ENCODE measurements around the gene DTX3L.

DTX3L gene

GRCh38 chr3:122564155-122564912, at the start of gene DTX3L, which contains the start of gene PARP9:
DTX3L (plus strand) TSS chr3:122564338; CDS start chr3:122564427, 89 bp downstream.
PARP9 (minus strand) TSS chr3:122564300; CDS start chr3:122559620, 4,680 bp downstream.
- H3K27ac Mint-ChIP-seq: peak within 1 kb of the TSS; percentile 99
- peaks cover 59% of the 10 kb centered on the region for H3K36me3 Mint-ChIP-seq (ENCODE audit: low read depth)
- H3K9me3 Mint-ChIP-seq: no peaks in the 10 kb centered on the region
- peaks cover 80% of the 10 kb centered on the region for H3K4me1 Mint-ChIP-seq (ENCODE audit: low read depth)
- H3K4me3 Mint-ChIP-seq: peak within 1 kb of the TSS; percentile 92
- no peaks in the 10 kb centered on the region for H3K27me3 Mint-ChIP-seq

GRCh38 chr3:122515020-122515468, 49.1 kb upstream of the DTX3L start:
- Mint-ChIP-seq H3K27me3 (no peaks in the 10 kb centered on the region), H3K4me3 (peak overlapping the region; percentile 84), H3K27ac (peak overlapping the region; percentile 71), H3K36me3 (ENCODE audit: low read depth) (peaks cover 14% of the 10 kb centered on the region), H3K4me1 (ENCODE audit: low read depth) (peaks cover 36% of the 10 kb centered on the region), H3K9me3 (no peaks in the 10 kb centered on the region)

- no peak overlapping the region for H3K4me3 Mint-ChIP-seq
- H3K27ac Mint-ChIP-seq: no peak overlapping the region
Measured at GRCh38 chr3:122515870-122516269, 48.3 kb upstream of the DTX3L start.

DNA sequence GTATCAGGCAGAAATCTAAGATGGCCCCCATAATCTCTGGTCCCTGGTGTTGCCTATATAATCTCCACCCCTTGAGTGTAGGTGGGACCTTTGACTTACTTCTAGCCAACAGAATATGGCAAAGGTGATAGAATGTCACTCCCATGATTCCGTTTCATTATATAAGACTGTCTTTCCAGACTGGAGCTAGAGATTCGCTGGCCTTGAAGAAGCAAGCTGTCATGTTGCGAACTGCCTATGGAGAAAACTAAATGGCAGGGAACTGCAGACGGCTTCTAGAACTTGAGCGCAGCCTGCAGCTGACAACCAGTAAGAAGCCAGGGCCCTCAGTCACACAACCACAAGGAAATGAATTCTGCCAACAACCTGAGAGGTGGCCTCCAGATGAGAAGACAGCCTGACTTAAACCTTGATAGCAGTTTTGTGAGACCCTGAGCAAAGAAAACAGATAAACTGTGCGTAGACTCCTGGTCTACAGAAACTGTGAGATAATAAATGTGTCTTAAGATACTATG, 47.2 kb upstream of the DTX3L start:
- no peaks in the 10 kb centered on the region for H3K9me3 Mint-ChIP-seq
- peaks cover 4% of the 10 kb centered on the region for H3K36me3 Mint-ChIP-seq (ENCODE audit: low read depth)
- H3K4me1 Mint-ChIP-seq (ENCODE audit: low read depth): peaks cover 22% of the 10 kb centered on the region
- H3K4me3 Mint-ChIP-seq: no peak overlapping the region
- no peak overlapping the region for H3K27ac Mint-ChIP-seq
- H3K27me3 Mint-ChIP-seq: no peaks in the 10 kb centered on the region

More at GRCh38 chr3:122515870-122516269, 48.3 kb upstream of the DTX3L start:
- H3K36me3 Mint-ChIP-seq (ENCODE audit: low read depth): peaks cover 10% of the 10 kb centered on the region
- peaks cover 32% of the 10 kb centered on the region for H3K4me1 Mint-ChIP-seq (ENCODE audit: low read depth)
- H3K9me3 Mint-ChIP-seq: no peaks in the 10 kb centered on the region
- no peaks in the 10 kb centered on the region for H3K27me3 Mint-ChIP-seq

DNA sequence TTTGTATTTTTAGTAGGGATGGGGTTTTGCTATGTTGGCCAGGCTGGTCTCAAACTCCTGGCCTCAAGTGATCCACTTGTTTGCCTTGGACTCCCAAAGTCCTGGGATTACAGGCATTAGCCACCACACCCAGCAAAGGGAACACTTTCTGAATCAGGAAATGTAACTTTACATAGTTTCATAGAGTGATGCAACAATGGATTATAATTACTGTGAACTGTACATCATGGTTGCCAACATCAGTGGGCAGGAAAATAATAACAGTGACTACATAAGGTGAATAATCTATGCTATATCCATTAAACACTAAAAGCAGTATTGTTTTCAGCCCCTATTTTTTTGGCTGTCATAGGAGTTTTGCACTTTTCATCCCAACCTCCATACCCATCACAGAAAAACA, 44.4 kb upstream of the DTX3L start:
- H3K4me3 Mint-ChIP-seq: no peak overlapping the region
- no peak overlapping the region for H3K27ac Mint-ChIP-seq
- no peaks in the 10 kb centered on the region for H3K27me3 Mint-ChIP-seq
- no peaks in the 10 kb centered on the region for H3K9me3 Mint-ChIP-seq
- H3K4me1 Mint-ChIP-seq (ENCODE audit: low read depth): peaks cover 4% of the 10 kb centered on the region
- no peaks in the 10 kb centered on the region for H3K36me3 Mint-ChIP-seq (ENCODE audit: low read depth)

DNA sequence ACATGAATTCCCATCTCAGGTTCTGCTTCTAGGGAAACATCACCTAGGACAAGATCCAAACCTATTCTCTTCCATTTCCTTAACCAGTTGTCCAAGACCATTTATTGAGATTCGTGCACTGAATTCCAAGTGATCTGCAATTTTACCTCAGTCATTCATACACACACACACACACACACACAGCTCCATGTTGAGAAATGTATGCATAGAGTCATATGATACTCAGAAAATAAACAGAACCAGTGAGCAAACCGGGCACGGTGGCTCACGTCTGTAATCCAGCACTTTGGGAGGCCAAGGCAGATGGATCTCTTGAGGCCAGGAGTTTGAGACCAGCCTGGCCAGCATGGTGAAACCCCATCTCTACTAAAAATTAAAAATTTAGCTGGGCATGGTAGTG, 43.3 kb upstream of the DTX3L start:
- Mint-ChIP-seq H3K27me3 (no peaks in the 10 kb centered on the region), H3K27ac (no peak overlapping the region), H3K4me1 (ENCODE audit: low read depth) (no peaks in the 10 kb centered on the region), H3K9me3 (no peaks in the 10 kb centered on the region), H3K36me3 (ENCODE audit: low read depth) (no peaks in the 10 kb centered on the region), H3K4me3 (no peak overlapping the region)

DNA sequence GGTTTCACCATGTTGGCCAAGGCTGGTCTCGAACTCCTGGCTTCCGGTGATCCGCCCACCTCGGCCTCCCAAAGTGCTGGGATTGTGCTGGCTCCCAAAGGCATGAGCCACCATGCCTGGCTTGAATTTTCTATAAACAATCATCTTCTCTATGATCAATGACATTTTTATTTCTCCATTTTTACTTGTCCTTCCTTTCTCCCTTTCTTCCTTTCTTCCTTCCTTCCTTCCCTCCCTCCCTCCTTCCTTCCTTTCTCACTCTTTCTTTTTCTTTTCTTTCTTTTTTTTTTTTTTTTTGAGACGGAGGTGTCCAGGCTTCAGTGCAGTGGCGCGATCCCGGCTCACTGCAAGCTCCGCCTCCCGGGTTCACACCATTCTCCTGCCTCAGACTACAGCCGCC, 40.8 kb upstream of the DTX3L start:
- Mint-ChIP-seq H3K36me3 (ENCODE audit: low read depth) (peaks cover 15% of the 10 kb centered on the region), H3K27ac (no peak overlapping the region), H3K27me3 (no peaks in the 10 kb centered on the region), H3K4me3 (no peak overlapping the region), H3K9me3 (no peaks in the 10 kb centered on the region), H3K4me1 (ENCODE audit: low read depth) (no peaks in the 10 kb centered on the region)

DNA sequence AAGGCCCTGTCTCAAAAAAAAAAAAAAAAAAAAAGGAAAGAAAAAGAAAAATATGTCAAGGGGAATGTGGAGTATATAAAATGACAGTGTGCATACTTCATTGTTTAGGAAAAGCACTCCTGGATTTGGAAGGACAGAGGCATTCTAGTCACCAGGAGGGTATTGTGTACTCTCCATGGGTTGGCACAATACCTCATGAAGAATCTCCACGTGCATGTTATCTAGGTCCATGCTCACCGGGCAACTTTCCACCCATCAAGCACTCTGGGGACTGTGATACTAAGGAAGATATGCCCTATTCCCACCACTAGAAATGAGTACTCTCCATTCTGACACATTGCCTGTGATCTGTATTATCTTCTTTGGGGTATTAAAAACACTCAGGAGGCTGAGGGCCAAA, 34.0 kb upstream of the DTX3L start:
- Mint-ChIP-seq H3K4me1 (ENCODE audit: low read depth) (peaks cover 36% of the 10 kb centered on the region), H3K27me3 (no peaks in the 10 kb centered on the region), H3K36me3 (ENCODE audit: low read depth) (peaks cover 58% of the 10 kb centered on the region), H3K9me3 (no peaks in the 10 kb centered on the region), H3K27ac (no peak overlapping the region), H3K4me3 (no peak overlapping the region)

GRCh38 chr3:122533480-122533879, 30.7 kb upstream of the DTX3L start:
- H3K4me1 Mint-ChIP-seq (ENCODE audit: low read depth): peaks cover 46% of the 10 kb centered on the region
- H3K27ac Mint-ChIP-seq: peak overlapping the region; percentile 89
- H3K9me3 Mint-ChIP-seq: no peaks in the 10 kb centered on the region
- peak overlapping the region; percentile 36 for H3K4me3 Mint-ChIP-seq
- peaks cover 59% of the 10 kb centered on the region for H3K36me3 Mint-ChIP-seq (ENCODE audit: low read depth)
- no peaks in the 10 kb centered on the region for H3K27me3 Mint-ChIP-seq

GRCh38 chr3:122533931-122534334, 30.2 kb upstream of the DTX3L start:
- H3K9me3 Mint-ChIP-seq: no peaks in the 10 kb centered on the region

DNA sequence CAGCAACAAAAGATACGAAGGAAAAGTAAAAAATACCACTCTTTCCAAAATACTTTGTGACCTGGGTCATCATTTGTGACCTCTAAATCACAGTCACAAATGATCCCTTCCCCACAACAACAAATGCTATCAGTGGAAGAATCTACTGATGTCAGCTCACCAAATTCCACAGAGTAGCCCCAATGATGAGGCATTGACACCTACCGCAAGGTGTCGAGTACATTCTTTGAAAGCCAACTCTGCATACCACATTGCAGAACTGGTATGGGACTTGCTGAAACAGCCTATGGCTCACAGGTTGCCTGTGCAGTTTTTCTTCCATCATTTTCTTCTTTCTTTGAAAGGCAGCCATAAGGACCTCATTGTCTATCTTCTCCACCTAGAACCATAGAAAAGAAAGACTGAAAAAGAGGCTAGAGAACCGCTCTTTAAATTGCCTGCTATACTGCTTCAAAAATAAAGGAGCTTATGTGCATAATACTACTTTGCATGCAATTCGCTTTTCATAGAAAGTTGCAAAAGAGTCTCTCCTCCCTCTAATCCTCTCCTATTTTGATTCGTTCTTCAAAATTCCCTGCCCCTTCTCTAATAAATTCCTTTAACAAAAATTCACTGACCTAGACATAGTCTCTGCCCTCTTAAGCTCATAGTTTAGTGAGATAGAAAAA, 28.0 kb upstream of the DTX3L start:
- Mint-ChIP-seq H3K4me3 (no peak overlapping the region), H3K4me1 (ENCODE audit: low read depth) (peaks cover 46% of the 10 kb centered on the region), H3K27me3 (no peaks in the 10 kb centered on the region), H3K27ac (no peak overlapping the region), H3K36me3 (ENCODE audit: low read depth) (peaks cover 68% of the 10 kb centered on the region), H3K9me3 (no peaks in the 10 kb centered on the region)

More at GRCh38 chr3:122533931-122534334, 30.2 kb upstream of the DTX3L start:
- Mint-ChIP-seq H3K4me1 (ENCODE audit: low read depth) (peaks cover 46% of the 10 kb centered on the region), H3K36me3 (ENCODE audit: low read depth) (peaks cover 64% of the 10 kb centered on the region), H3K27me3 (no peaks in the 10 kb centered on the region), H3K27ac (peak overlapping the region; percentile 89), H3K4me3 (peak overlapping the region; percentile 17)

DNA sequence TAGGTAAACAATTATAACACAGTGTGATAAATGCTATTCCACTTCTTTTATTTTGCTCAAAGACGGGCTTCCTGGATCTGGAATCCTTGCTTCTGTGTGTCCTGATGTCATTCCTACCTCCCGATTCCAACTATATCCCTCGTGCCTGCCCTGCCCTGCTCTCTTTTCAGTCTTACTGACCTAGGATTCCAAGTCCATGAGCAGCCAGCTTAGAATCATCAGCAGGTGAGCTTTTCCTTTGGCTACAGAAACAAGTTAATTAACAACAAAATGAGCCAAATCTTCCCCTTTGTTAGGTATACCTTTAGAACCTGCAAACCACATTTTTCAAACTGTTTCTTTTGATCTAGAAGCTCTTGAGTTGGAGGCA, 27.5 kb upstream of the DTX3L start:
- Mint-ChIP-seq H3K27ac (no peak overlapping the region), H3K36me3 (ENCODE audit: low read depth) (peaks cover 69% of the 10 kb centered on the region), H3K9me3 (no peaks in the 10 kb centered on the region), H3K4me3 (no peak overlapping the region), H3K27me3 (no peaks in the 10 kb centered on the region), H3K4me1 (ENCODE audit: low read depth) (peaks cover 46% of the 10 kb centered on the region)

GRCh38 chr3:122538956-122539490, 25.1 kb upstream of the DTX3L start:
- Mint-ChIP-seq H3K27ac (no peak overlapping the region), H3K4me1 (ENCODE audit: low read depth) (peaks cover 22% of the 10 kb centered on the region), H3K36me3 (ENCODE audit: low read depth) (peaks cover 61% of the 10 kb centered on the region), H3K9me3 (no peaks in the 10 kb centered on the region), H3K4me3 (no peak overlapping the region), H3K27me3 (no peaks in the 10 kb centered on the region)

DNA sequence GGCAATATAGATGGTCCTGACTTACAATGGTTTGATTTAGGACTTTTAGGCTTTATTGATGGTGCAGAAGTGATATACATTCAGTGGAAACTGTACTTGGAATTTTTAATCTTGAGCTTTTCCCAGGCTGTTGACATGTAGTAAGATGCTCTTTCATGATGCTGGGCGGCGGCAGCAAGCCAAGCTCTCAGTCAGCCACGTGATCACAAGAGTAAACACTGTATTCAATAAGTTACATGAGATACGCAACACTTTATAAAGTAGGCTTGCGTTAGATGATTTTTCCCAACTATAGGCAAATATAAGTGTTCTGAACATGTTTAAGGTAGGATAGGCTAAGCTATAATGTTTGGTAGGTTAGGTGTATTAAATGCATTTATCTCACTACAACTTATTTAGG, 18.0 kb upstream of the DTX3L start:
- Mint-ChIP-seq H3K27me3 (no peaks in the 10 kb centered on the region), H3K27ac (no peak overlapping the region), H3K9me3 (no peaks in the 10 kb centered on the region), H3K36me3 (ENCODE audit: low read depth) (peaks cover 70% of the 10 kb centered on the region), H3K4me1 (ENCODE audit: low read depth) (no peaks in the 10 kb centered on the region), H3K4me3 (no peak overlapping the region)

DNA sequence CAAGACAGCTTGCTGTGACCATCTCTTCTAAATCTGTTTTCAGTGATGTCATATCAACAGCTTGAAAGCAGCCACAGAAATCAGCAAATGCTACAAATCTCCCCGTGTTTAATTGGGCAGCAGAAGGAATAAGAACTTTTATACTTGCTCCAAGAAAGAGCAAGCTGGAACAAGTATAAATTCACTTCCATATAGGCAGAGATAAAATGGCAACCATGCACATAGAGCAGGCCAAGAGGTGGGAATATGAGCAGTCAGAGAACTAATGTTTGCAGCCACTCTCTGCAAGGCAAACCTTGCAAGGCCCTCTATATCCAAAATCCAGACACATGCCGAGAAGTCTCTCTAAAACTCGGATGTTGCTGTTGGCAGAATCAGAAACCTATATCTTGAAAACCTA, 16.1 kb upstream of the DTX3L start:
- H3K4me1 Mint-ChIP-seq (ENCODE audit: low read depth): peaks cover 1% of the 10 kb centered on the region
- H3K4me3 Mint-ChIP-seq: no peak overlapping the region
- no peak overlapping the region for H3K27ac Mint-ChIP-seq
- H3K9me3 Mint-ChIP-seq: no peaks in the 10 kb centered on the region
- no peaks in the 10 kb centered on the region for H3K27me3 Mint-ChIP-seq
- H3K36me3 Mint-ChIP-seq (ENCODE audit: low read depth): peaks cover 75% of the 10 kb centered on the region

Data from stimulated activated naive CD8-positive, alpha-beta T cell treated with anti-CD3 and anti-CD28 coated beads, Interleukin-15, Interleukin-2, amounts not matched to agents 100 ng/mL and 50 ng/mL, for 24 hours (primary cell).